Measurements from ENCODE around the gene CRACR2A.

Gene CRACR2A

GRCh38 chr12:3614806-3615466, 138.0 kb downstream of the CRACR2A start:
- no peak overlapping the region for H3K27ac ChIP-seq (ENCODE audit: low read depth, low read length, poor library complexity, severe bottlenecking)
- H3K27me3 ChIP-seq (ENCODE audit: insufficient read depth, low read length): no peaks in the 10 kb centered on the region
- no peaks in the 10 kb centered on the region for H3K4me1 ChIP-seq (ENCODE audit: insufficient read depth, low read length, severe bottlenecking)
- H3K9me2 ChIP-seq (ENCODE audit: low read depth, low read length): no peaks in the 10 kb centered on the region
- H3F3A ChIP-seq (ENCODE audit: insufficient read depth, low read length): no peaks in the 10 kb centered on the region
- no peaks in the 10 kb centered on the region for H4K20me1 ChIP-seq (ENCODE audit: insufficient read depth, low read length)
- H2AFZ ChIP-seq (ENCODE audit: low read length): no peak overlapping the region
- H3K4me3 ChIP-seq (ENCODE audit: low read depth, low read length, poor library complexity, severe bottlenecking): no peak overlapping the region
- peaks cover 7% of the 10 kb centered on the region; the same call in 1 of the 2 replicates for H3K36me3 ChIP-seq (ENCODE audit: insufficient read depth, low read length)
- no peak overlapping the region for H3K9ac ChIP-seq (ENCODE audit: low read length)
- no peaks in the 10 kb centered on the region for H3K9me3 ChIP-seq (ENCODE audit: low read length)
- H3K4me2 ChIP-seq (ENCODE audit: low read length): no peak overlapping the region
- H3K79me2 ChIP-seq (ENCODE audit: insufficient read depth, low read length): no peaks in the 10 kb centered on the region
- TF ChIP-seq EZH2 (IDR thresholded peaks at IDR 0.05; ENCODE audit: borderline replicate concordance, low read length) (no peak), CTCF (IDR thresholded peaks at IDR 0.05; ENCODE audit: low read length) (no peak)

- Histone ChIP-seq H3K27ac (ENCODE audit: low read depth, low read length, poor library complexity, severe bottlenecking) (no peak overlapping the region), H3K4me1 (ENCODE audit: insufficient read depth, low read length, severe bottlenecking) (no peaks in the 10 kb centered on the region), H3K36me3 (ENCODE audit: insufficient read depth, low read length) (peaks cover 13% of the 10 kb centered on the region), H3K4me3 (ENCODE audit: low read depth, low read length, poor library complexity, severe bottlenecking) (no peak overlapping the region), H2AFZ (ENCODE audit: low read length) (no peak overlapping the region), H3K9me3 (ENCODE audit: low read length) (no peaks in the 10 kb centered on the region), H3K4me2 (ENCODE audit: low read length) (no peak overlapping the region), H3K9me2 (ENCODE audit: low read depth, low read length) (no peaks in the 10 kb centered on the region), H3K27me3 (ENCODE audit: insufficient read depth, low read length) (no peaks in the 10 kb centered on the region), H4K20me1 (ENCODE audit: insufficient read depth, low read length) (no peaks in the 10 kb centered on the region), H3K9ac (ENCODE audit: low read length) (no peak overlapping the region), H3F3A (ENCODE audit: insufficient read depth, low read length) (no peaks in the 10 kb centered on the region), H3K79me2 (ENCODE audit: insufficient read depth, low read length) (no peaks in the 10 kb centered on the region)
- TF ChIP-seq CTCF (IDR thresholded peaks at IDR 0.05; ENCODE audit: low read length) (no peak), EZH2 (IDR thresholded peaks at IDR 0.05; ENCODE audit: borderline replicate concordance, low read length) (no peak)
Measured at GRCh38 chr12:3613641-3614395, 139.1 kb downstream of the CRACR2A start.

DNA sequence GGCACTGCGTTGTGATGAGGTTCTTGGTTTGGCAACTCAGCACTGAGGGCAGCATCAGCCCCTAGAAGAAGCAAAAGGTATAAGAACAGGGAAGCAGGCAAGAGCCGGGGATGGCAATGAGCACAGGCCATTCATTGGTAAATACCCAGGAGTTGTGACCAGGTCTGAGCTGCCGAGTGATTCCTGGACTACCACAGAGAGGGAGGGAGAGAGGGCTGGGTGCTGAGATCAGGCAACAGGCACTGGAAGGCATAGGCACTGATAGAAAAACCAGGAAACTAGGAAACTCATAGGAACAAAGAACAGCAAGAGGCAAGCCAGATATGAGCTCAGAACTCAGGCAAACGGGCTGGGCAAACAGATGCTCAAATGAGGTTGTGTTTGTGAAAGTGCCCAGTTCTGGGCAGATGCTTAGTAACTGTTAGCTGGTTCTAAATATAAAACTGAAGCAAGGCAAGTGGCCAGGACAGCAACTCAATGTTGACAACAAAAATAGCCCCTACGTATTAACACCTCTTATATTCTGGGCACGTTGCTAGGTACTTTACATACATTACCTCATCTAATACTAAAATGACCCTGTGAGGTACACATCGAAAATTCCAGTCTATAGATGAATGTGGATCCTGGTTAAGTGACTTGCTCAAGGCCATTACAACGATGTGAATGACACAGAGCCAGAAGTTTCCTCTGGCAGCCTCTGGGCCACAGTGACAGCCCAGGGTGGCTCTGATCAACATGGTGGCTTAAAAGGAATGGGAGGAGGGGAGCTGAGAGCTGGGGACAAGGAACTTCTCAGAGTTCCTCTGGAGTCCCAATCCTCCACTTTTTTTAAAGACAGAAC, 140.8 kb downstream of the CRACR2A start:
- no peak overlapping the region for H3K9ac ChIP-seq (ENCODE audit: low read length)
- H3K4me3 ChIP-seq (ENCODE audit: low read depth, low read length, poor library complexity, severe bottlenecking): no peak overlapping the region
- H3K27me3 ChIP-seq (ENCODE audit: insufficient read depth, low read length): no peaks in the 10 kb centered on the region
- H3F3A ChIP-seq (ENCODE audit: insufficient read depth, low read length): no peaks in the 10 kb centered on the region
- no peak overlapping the region for H2AFZ ChIP-seq (ENCODE audit: low read length)
- no peak for TF ChIP-seq EZH2 (IDR thresholded peaks at IDR 0.05; ENCODE audit: borderline replicate concordance, low read length)
- TF ChIP-seq CTCF (IDR thresholded peaks at IDR 0.05; ENCODE audit: low read length): no peak
- H3K4me2 ChIP-seq (ENCODE audit: low read length): no peak overlapping the region
- no peaks in the 10 kb centered on the region for H3K9me3 ChIP-seq (ENCODE audit: low read length)
- no peaks in the 10 kb centered on the region for H3K79me2 ChIP-seq (ENCODE audit: insufficient read depth, low read length)
- no peaks in the 10 kb centered on the region for H4K20me1 ChIP-seq (ENCODE audit: insufficient read depth, low read length)
- H3K9me2 ChIP-seq (ENCODE audit: low read depth, low read length): no peaks in the 10 kb centered on the region
- H3K4me1 ChIP-seq (ENCODE audit: insufficient read depth, low read length, severe bottlenecking): no peaks in the 10 kb centered on the region
- no peak overlapping the region for H3K27ac ChIP-seq (ENCODE audit: low read depth, low read length, poor library complexity, severe bottlenecking)
- H3K36me3 ChIP-seq (ENCODE audit: insufficient read depth, low read length): peaks cover 13% of the 10 kb centered on the region

Measured in OCI-LY1 (cell line).